WTC11 (cell line): Measurements from ENCODE around the gene TTLL9.

Experiments
- CTCF ChIP-seq: fragments of 200-600 bp; IDR thresholded peaks from 2 replicates; pipeline ENCODE4 v1.8.0; 2022; ENCODE audit warnings: antibody characterized with exemption
- JAZF1 ChIP-seq: fragments of 250-450 bp; sonication (Bioruptor Pico); IDR thresholded peaks from 2 replicates; pipeline ENCODE4 v1.9.0; 2021; ENCODE audit warnings: moderate library complexity, mild to moderate bottlenecking, inconsistent platforms
- TEAD1 ChIP-seq: sonication (generic); formaldehyde crosslinking; IDR thresholded peaks from 2 replicates; pipeline ENCODE4 v1.8.0; 2022; ENCODE audit warnings: mild to moderate bottlenecking, missing genetic modification reagents
- ZBTB21 ChIP-seq: sonication (generic); formaldehyde crosslinking; IDR thresholded peaks from 2 replicates; pipeline ENCODE4 v1.8.1; 2023; ENCODE audit warnings: mild to moderate bottlenecking, missing genetic modification reagents, borderline replicate concordance
- TF ChIP-seq, protein P1 (sequence below): sonication (generic); formaldehyde crosslinking; IDR thresholded peaks from 2 replicates; pipeline ENCODE4 v1.8.1; 2022; ENCODE audit warnings: missing genetic modification reagents, borderline replicate concordance

DNA sequence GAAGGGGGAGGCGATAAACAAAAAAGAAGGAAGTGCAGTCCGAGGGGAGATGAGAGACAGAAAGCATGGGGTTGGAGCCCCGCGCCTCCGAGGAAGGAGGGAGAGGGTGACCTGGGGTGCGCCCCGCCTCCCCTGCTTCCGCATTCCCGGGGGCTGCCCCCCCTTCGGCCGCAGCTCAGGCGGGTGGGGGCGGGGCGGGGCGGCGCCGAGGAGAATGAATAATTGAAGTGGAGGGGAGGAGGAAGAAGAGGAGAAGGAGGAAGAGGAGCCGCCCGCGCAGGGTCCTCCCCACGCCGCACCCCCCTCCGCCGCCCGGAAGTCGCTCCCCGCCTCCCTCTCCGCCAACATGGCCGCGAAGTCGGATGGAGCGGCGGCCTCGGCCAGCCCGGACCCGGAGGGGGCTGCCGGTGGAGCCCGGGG is 97.4 kb downstream of the TTLL9 start, which contains the start of gene XKR7:
- TF ChIP-seq TEAD1 (peak; percentile 81; the same call in 1 of the 2 replicates), JAZF1 (no peak), CTCF (no peak), ZBTB21 (CRISPR knock-in tag) (no peak)
- TF ChIP-seq, protein P1, sequence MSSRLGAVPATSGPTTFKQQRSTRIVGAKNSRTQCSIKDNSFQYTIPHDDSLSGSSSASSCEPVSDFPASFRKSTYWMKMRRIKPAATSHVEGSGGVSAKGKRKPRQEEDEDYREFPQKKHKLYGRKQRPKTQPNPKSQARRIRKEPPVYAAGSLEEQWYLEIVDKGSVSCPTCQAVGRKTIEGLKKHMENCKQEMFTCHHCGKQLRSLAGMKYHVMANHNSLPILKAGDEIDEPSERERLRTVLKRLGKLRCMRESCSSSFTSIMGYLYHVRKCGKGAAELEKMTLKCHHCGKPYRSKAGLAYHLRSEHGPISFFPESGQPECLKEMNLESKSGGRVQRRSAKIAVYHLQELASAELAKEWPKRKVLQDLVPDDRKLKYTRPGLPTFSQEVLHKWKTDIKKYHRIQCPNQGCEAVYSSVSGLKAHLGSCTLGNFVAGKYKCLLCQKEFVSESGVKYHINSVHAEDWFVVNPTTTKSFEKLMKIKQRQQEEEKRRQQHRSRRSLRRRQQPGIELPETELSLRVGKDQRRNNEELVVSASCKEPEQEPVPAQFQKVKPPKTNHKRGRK (CRISPR knock-in tag) = no peak
